ENCODE measurements around the gene GTF2B.
"Not testable (repeated sequence)": the region's sequence is repeated elsewhere in the genome, so short reads cannot be mapped to it uniquely, and the experiment has no call there.

Gene GTF2B

DNA sequence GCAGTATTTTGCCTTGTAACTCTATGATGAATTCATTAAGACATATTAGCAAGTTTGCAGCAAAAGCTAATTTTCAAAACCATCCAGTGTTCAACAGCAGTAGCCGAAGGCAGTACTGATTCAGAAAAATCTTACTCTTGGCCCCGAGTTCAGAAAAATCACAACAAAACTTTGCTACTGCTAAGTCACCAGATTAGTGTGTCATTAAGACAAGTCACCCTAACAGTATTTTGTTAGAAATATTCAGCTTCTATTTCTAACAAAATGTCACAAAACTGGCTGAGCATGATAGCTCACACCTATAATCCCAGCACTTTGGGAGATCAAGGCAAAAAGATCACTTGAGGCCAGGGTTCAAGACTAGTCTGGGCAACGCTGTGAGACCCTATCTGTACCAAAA is 8.2 kb downstream of the GTF2B start:
- DNase-seq (ENCODE audit: low spot score): no peak

DNA sequence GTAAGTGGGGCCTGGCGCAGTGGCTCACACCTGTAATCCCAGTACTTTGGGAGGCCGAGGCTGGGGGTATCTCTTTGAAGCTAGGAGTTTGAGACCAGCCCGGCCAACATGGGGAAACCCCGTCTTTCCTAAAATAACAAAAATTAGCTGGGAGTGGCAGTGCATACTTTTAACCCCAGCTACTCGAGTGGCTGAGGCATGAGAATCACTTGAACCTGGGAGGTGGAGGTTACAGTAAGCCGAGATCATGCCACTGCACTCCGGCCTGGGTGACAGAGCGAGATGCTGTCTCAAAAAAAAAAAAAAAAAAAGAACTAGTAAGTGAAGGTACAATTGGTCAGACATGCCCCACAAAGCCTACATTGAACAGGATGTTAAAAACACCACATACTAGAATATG is 10.7 kb downstream of the GTF2B start:
- DNase-seq (ENCODE audit: low spot score): not testable (repeated sequence)

More for the DNA sequence above, 8.2 kb downstream of the GTF2B start:
- TF ChIP-seq, protein P1, sequence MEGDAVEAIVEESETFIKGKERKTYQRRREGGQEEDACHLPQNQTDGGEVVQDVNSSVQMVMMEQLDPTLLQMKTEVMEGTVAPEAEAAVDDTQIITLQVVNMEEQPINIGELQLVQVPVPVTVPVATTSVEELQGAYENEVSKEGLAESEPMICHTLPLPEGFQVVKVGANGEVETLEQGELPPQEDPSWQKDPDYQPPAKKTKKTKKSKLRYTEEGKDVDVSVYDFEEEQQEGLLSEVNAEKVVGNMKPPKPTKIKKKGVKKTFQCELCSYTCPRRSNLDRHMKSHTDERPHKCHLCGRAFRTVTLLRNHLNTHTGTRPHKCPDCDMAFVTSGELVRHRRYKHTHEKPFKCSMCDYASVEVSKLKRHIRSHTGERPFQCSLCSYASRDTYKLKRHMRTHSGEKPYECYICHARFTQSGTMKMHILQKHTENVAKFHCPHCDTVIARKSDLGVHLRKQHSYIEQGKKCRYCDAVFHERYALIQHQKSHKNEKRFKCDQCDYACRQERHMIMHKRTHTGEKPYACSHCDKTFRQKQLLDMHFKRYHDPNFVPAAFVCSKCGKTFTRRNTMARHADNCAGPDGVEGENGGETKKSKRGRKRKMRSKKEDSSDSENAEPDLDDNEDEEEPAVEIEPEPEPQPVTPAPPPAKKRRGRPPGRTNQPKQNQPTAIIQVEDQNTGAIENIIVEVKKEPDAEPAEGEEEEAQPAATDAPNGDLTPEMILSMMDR (IDR thresholded peaks at IDR 0.05; ENCODE audit: extremely low read depth, missing control alignments): no peak

DNA sequence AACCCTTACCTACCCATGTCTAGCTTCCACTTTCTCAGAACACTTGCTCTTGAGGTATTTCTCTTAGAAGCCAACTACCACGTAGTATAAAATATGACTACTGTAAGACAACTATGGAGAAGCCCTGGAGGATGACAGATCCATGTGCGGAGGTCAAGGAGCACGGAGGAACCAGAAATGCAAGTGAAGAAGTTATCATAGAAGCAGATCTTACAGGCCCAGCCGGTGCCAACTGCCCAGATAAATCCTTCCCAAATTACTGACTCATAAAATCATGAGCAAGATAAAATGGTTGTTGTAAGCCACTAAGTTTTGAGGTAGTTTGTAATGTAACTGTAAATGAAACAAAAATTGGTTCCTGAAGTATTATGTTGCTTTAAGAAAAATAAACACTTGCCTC is 12.6 kb downstream of the GTF2B start:
- DNase-seq (ENCODE audit: low spot score): no peak
- TF ChIP-seq, protein P1 (IDR thresholded peaks at IDR 0.05; ENCODE audit: extremely low read depth, missing control alignments): no peak

DNA sequence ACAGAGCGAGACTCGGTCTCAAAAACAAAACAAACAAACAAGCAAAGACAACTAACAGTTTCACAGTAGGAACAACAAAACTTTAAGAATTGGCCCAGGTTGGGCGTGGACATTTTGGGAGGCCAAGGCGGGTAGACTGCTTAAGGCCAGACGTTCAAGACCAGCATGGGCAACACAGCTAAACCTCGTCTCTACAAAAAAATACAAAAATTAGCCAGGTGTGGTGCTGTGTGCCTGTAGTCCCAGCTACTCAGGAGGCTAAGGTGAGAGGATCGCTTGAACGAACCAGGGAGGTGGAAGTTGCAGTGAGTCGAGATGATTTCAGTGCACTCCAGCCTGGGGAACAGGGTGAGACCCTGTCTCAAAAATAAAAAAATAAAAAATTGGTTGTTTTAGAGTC is 13.5 kb downstream of the GTF2B start:
- TF ChIP-seq, protein P1 (IDR thresholded peaks at IDR 0.05; ENCODE audit: extremely low read depth, missing control alignments): no peak
- DNase-seq (ENCODE audit: low spot score): no peak

DNA sequence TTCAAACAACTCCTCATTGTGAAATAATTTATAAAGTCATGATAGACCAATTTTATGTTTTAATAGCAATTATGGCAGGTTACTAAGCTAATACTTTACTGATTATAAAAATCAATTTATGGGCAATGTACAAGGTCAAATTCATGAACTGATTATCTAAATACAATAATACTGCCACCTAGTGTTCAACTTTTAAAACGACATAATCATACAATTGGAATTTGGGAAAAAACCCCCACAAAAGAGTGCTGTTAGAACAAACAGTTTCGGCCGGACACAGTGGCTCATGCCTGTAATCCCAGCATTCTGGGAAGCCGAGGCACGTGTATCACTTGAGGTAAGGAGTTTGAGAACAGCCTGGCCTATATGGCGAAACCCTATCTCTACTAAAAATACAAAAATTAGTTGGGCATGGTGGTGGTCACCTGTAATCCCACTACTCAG is 14.0 kb downstream of the GTF2B start:
- no peak for DNase-seq (ENCODE audit: low spot score)
- TF ChIP-seq, protein P1 (IDR thresholded peaks at IDR 0.05; ENCODE audit: extremely low read depth, missing control alignments): peak; percentile 24

DNA sequence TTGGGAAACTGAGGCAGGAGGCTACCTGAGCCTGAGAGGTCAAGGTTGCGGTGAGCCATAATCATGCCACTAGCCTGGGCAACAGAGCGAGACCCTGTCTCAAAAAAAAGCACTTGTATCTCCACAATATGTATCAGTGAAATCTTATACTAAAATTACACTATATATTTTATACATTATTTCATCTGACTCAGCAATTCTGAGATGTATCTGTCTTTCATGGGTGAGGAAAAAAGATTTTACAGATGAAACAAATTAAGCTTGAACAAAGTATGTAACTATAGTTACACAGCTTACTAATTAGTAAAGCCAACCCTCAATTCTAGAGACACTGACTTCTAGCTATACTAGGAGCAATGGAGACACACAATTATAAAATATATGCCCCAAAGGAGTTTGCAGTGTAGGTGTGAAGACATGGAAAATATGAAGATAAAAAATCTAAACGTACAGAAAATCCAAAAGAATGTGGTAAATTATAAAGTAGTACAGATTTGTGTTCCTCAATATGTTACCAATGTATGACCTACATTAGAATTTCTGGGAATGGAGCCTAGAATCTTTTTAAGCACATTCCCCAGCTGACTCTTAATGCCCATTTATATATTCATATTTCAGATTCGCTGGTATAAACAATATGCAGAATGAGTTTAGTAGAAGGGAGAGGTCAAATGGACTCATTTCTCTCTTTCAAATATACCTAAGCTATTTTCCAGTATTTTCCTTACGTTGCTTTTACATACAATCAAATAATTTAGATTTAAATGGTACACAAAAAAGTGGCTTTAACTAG is 14.6 kb downstream of the GTF2B start:
- no peak for DNase-seq (ENCODE audit: low spot score)
- TF ChIP-seq, protein P1 (IDR thresholded peaks at IDR 0.05; ENCODE audit: extremely low read depth, missing control alignments): no peak

DNA sequence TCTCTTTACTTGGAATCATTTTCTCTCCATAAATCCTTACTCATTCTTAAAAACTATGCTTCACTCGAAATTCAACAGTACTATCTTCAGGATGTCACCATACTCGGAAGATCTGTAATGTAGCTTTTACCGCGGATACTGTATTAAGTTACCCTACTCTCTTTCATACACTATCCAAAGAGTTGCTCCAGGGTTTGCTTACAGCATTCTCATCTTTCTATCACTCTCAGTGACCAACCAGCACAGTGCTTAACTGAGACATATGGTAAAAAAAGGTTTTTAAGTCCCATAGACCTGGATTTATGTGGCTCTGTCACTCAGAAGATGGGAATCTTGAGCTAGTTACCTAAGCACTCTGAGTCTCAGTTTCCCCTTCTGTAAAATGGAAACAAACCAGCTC is 15.8 kb downstream of the GTF2B start:
- TF ChIP-seq, protein P1 (IDR thresholded peaks at IDR 0.05; ENCODE audit: extremely low read depth, missing control alignments): no peak
- no peak for DNase-seq (ENCODE audit: low spot score)
